RCC 7860 (cell line): ENCODE results near the gene P4HB.

Experiments used
- DNase-seq: peaks from one replicate; pipeline ENCODE4 v3.0.0-alpha.2; 2015; ENCODE audit warnings: low spot score
- FAIRE-seq: peaks from 2 replicates; lab custom pipeline; 2012; peaks lifted over from hg19 to GRCh38; lab: Jason Lieb, UNC

Gene P4HB

GRCh38 chr17:81859906-81860755 lies at the start of gene P4HB:
Gene P4HB, minus strand, starts transcription at chr17:81860535. Its CDS starts 64 bp downstream, at chr17:81860471.
- DNase-seq (no peak), FAIRE-seq (no peak)

- FAIRE-seq (no peak), DNase-seq (no peak)
Observed at GRCh38 chr17:81909231-81909630, 48.9 kb upstream of the P4HB start.

GRCh38 chr17:81908793-81909192 lies 48.5 kb upstream of the P4HB start:
- FAIRE-seq = no peak

GRCh38 chr17:81907219-81908145 lies 47.1 kb upstream of the P4HB start:
- DNase-seq (no peak), FAIRE-seq (no peak)

More at GRCh38 chr17:81908793-81909192, 48.5 kb upstream of the P4HB start:
- DNase-seq = no peak

- no peak for DNase-seq
- FAIRE-seq = no peak
Observed at GRCh38 chr17:81906476-81907218, 46.3 kb upstream of the P4HB start.

- no peak for DNase-seq
- FAIRE-seq = no peak
Observed at GRCh38 chr17:81905993-81906392, 45.7 kb upstream of the P4HB start.

GRCh38 chr17:81905424-81905875 lies 45.1 kb upstream of the P4HB start:
- FAIRE-seq = no peak

GRCh38 chr17:81904600-81905423 lies 44.5 kb upstream of the P4HB start:
- DNase-seq (no peak), FAIRE-seq (no peak)

More at GRCh38 chr17:81905424-81905875, 45.1 kb upstream of the P4HB start:
- DNase-seq = no peak

- FAIRE-seq = no peak
- no peak for DNase-seq
Observed at GRCh38 chr17:81903896-81904599, 43.7 kb upstream of the P4HB start.

GRCh38 chr17:81903415-81903831 lies 43.1 kb upstream of the P4HB start:
- FAIRE-seq (no peak), DNase-seq (no peak)

GRCh38 chr17:81902653-81903414 lies 42.5 kb upstream of the P4HB start:
- no peak for FAIRE-seq

GRCh38 chr17:81902023-81902652 lies 41.8 kb upstream of the P4HB start, which contains the start of gene NPB:
Gene NPB, plus strand, starts transcription at chr17:81902238. Its CDS starts 40 bp downstream, at chr17:81902278.
- DNase-seq = no peak

More at GRCh38 chr17:81902653-81903414, 42.5 kb upstream of the P4HB start:
- no peak for DNase-seq

GRCh38 chr17:81901167-81902022 lies 41.1 kb upstream of the P4HB start:
- no peak for DNase-seq
- no peak for FAIRE-seq

More at GRCh38 chr17:81902023-81902652, 41.8 kb upstream of the P4HB start, which contains the start of gene NPB:
- FAIRE-seq = no peak

- DNase-seq (no peak), FAIRE-seq (no peak)
Observed at GRCh38 chr17:81900181-81900820, 40.0 kb upstream of the P4HB start.

GRCh38 chr17:81899514-81900166 lies 39.3 kb upstream of the P4HB start:
- FAIRE-seq = no peak
- no peak for DNase-seq

- DNase-seq (no peak), FAIRE-seq (no peak)
Observed at GRCh38 chr17:81898885-81899284, 38.5 kb upstream of the P4HB start.
